Choroid plexus epithelial cell (primary cell): ENCODE measurements around the gene TSPAN32.

Experiments used
- DNase-seq: peaks from one replicate; pipeline ENCODE4 v3.0.0-alpha.2; 2010; ENCODE audit warnings: low read depth
- H3K4me3 ChIP-seq: 2 replicates; pipeline ENCODE4 v1.5.1; 2011; ENCODE audit warnings: low read depth, mild to moderate bottlenecking, control low read depth, low read length, moderate library complexity
- CTCF ChIP-seq: conservative IDR thresholded peaks from 2 replicates; pipeline ENCODE4 v1.5.1; 2011; ENCODE audit warnings: low read depth, mild to moderate bottlenecking, control low read depth, inconsistent platforms, low read length, moderate library complexity

TSPAN32 gene

GRCh38 chr11:2264366-2265053, 37.3 kb upstream of the TSPAN32 start:
- no peak for TF ChIP-seq CTCF
- no peak overlapping the region for H3K4me3 ChIP-seq
- no peak for DNase-seq

- no peak overlapping the region for H3K4me3 ChIP-seq
- TF ChIP-seq CTCF: no peak
- no peak for DNase-seq
Measured at GRCh38 chr11:2265396-2265795, 36.4 kb upstream of the TSPAN32 start.

- no peak overlapping the region for H3K4me3 ChIP-seq
- no peak for TF ChIP-seq CTCF
- no peak for DNase-seq
Measured at GRCh38 chr11:2265854-2266585, 35.8 kb upstream of the TSPAN32 start.

GRCh38 chr11:2266586-2267305, 35.1 kb upstream of the TSPAN32 start:
- no peak for DNase-seq
- TF ChIP-seq CTCF: no peak
- no peak overlapping the region for H3K4me3 ChIP-seq

- H3K4me3 ChIP-seq: no peak overlapping the region
- no peak for TF ChIP-seq CTCF
- DNase-seq: no peak
Measured at GRCh38 chr11:2267306-2267850, 34.4 kb upstream of the TSPAN32 start.

- no peak for TF ChIP-seq CTCF
- no peak for DNase-seq
- H3K4me3 ChIP-seq: no peak overlapping the region
Measured at GRCh38 chr11:2267851-2268728, 33.7 kb upstream of the TSPAN32 start.
